Stimulated activated CD8-positive, alpha-beta memory T cell treated with anti-CD3 and anti-CD28 coated beads, Interleukin-4, amount 100 ng/mL, for 4 hours (primary cell): ENCODE results near the gene EIF1.
"Not testable (repeated sequence)": the region's sequence is repeated elsewhere in the genome, so short reads cannot be mapped to it uniquely, and the experiment has no call there.

Experiments used
- DNase-seq, 2 donors: peaks; one replicate each; pipeline ENCODE4 v3.0.0-alpha.2; 2020; ENCODE audit warnings: low read depth in 2 of 2, low spot score in 1 of 2

EIF1 gene

GRCh38 chr17:41678411-41678906 is 10.2 kb upstream of the EIF1 start:
- DNase-seq: no peak

DNA sequence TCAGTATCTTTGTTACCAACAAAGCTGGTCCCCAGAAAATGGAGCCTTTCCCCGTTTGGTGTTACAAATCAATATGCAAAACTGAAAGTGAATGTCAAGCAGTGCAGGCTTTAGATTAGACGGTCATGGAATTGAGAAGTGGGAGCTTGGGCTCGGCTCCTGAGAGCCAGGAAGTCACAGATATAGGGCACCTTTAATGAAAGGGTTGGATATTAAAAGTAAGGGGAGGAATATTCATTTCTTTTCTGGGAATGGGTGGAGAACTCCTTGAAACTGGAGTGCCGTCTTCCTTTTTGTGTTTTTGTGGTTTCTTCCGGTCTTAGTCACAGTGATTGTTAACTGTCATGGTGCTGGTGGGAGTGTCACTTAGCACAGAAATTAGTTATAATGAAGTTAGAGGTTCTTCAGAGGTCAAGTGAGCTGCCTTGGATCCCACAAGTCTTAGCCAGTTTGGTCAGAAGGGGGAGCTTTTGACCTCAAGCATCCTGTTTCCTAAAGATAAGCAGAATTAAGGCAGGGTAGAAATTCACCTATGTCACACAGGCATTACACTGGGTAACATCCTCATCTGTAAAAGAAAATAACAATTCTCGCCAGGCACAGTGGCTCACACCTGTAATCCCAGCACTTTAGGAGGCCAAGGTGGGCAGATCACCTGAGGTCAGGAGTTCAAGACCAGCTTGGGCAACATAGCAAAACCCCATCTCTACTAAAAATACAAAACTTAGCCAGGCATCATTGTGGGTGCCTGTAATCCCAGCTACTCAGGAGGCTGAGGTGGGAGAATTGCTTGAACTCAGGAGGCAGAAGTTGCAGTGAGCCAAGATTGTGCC is 9.6 kb upstream of the EIF1 start:
- DNase-seq: no peak

GRCh38 chr17:41679740-41680425 is 8.8 kb upstream of the EIF1 start:
- DNase-seq: no peak

GRCh38 chr17:41680426-41681040 is 8.2 kb upstream of the EIF1 start:
- DNase-seq: no peak

DNA sequence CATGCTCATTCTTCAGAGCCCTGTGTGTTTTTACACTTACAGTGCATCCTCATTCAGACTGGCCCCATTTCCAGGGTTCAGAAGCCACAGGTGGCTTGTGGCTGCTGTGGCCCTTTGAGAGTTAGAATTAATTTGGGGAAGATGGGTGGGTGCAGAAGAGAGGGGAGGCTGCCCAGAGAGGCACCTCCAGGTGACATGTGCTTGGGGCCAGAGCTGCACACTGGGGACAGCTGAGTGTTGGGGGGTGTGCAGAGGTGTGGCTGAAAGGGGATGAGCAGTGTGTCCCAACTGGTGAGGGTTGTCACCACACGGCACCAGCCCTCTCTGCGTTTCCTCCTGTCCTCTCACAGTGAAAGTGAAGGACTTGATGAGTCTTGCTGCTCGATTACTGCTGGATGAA is 6.9 kb upstream of the EIF1 start:
- no peak for DNase-seq

GRCh38 chr17:41682631-41683030 is 6.1 kb upstream of the EIF1 start:
- DNase-seq: no peak

DNA sequence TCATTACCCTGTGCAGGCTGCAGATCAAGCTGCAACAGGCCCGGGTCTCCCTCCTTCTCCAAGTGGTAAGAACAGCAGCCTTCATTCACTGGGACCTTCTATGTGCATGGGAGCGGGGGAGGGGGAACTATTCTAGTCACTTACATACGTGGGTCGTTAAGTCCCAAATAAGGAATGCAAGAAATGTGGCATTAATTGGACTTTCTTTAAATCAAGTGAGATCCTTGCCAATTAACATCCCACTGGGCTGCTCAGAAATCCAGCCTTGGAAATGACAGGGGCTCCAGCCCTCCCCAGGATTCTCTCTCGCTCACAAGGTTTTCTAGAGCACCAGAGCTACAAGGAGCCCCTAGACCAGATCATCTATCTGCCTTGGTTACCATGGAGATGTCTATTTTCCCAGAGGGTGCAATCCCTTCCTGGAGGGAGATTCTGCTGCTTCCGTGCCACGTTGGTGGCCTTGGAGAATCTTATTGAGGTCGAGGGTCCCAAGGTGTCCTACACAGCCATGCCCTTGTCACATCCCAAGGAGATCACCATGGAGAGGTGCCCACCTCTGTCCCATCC is 5.2 kb upstream of the EIF1 start:
- no peak for DNase-seq

GRCh38 chr17:41684035-41684434 is 4.7 kb upstream of the EIF1 start:
- no peak for DNase-seq

- not testable (repeated sequence) for DNase-seq
Observed at GRCh38 chr17:41685753-41686152, 2.9 kb upstream of the EIF1 start.

DNA sequence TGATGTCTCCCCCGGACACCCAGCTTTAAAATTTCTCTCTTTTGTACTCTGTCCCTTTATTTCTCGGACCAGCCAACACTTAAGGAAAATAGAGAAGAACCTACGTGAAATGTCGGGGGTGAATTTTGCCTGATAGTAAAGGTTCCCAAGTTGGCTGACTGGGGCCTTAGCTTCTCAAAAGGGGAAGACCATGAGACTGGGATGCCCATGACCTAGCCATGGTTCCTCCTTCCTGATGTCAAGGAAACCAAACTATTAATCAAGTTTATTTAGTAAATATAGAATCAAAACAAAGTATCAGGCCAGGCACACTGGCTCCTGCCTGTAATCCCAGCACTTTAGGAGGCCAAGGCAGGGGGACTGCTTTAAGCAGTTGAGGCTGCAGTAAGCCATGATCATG is 2.4 kb upstream of the EIF1 start:
- no peak for DNase-seq

GRCh38 chr17:41687828-41688640 is 651 bp upstream of the EIF1 start:
- peak in 1 of 2 donors; percentile 31 for DNase-seq

- DNase-seq: peak in 1 of 2 donors; percentile 33
Observed at GRCh38 chr17:41689497-41690299, 1.0 kb downstream of the EIF1 start.

- no peak for DNase-seq
Observed at GRCh38 chr17:41690497-41690896, 1.8 kb downstream of the EIF1 start.

- no peak for DNase-seq
Observed at GRCh38 chr17:41691031-41691777, 2.5 kb downstream of the EIF1 start.

- no peak for DNase-seq
Observed at GRCh38 chr17:41692722-41693521, 4.2 kb downstream of the EIF1 start.

GRCh38 chr17:41695134-41695661 is 6.5 kb downstream of the EIF1 start:
- no peak for DNase-seq

DNA sequence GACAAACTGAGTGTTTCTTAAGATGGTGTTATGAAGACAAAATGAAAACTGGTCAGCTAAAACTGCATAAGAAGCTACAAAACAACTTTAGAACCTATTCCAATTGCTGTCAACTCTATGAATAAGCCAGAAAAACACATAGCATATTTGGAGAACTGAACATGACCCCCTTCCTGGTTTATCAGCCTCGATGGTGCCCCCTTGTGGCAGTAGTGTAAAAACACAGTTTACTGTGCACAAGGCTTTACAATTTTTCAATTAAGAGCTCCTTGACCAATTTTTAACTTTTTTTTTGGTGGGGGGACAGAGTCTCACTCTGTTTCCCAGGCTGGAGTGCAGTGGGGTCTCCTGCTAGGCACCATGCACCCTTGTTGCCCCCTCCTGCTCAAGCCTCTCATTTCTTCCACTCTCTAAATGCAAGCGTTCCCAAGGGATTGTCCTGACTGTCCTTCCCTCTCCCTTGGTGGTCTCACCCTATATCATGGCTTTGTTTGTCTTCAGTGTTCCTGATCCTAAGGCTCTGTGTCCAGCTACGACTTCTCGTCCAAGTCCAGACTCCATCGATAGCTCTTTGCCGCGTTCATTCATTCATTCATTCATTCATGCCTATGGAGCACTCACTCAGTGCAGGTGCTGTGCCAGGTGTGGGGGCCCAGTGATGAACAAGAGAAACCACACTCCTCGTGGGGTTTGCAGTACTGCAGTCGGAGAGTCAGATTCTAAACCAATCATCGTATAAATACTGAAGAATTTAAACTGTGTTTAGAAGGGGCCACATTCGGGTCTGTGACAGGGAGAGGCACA is 7.5 kb downstream of the EIF1 start:
- peak; percentile 53 to 65 for DNase-seq
